CD8-positive, alpha-beta memory T cell (primary cell): ENCODE data around the gene ACSM6. TPM values are rescaled to one million over a fixed set of nuclear protein-coding genes. Genes with fewer than 3 reads are reported as not detected.
"Not testable (repeated sequence)": the region's sequence is repeated elsewhere in the genome, so short reads cannot be mapped to it uniquely, and the experiment has no call there.

ENCODE experiments used
- CTCF ChIA-PET: fragments of 350-600 bp; sonication (Branson Sonifier 250); formaldehyde crosslinking; loops from one replicate; lab custom pipeline; 2021; ENCODE audit warnings: antibody characterized with exemption; lab: Charles Lee
- POLR2A ChIA-PET: fragments of 350-600 bp; sonication (Branson Sonifier 250); formaldehyde crosslinking; loops from one replicate; lab custom pipeline; 2021; ENCODE audit warnings: antibody characterized with exemption; lab: Charles Lee
- DNase-seq, 5 donors: peaks; one replicate each; pipeline versions ENCODE4 v3.0.0 to v3.0.0-alpha.2; 2020 to 2022; ENCODE audit warnings: mixed read lengths in 1 of 5
- H3K27ac ChIP-seq: one replicate; pipeline ENCODE4 v1.7.0; 2013; ENCODE audit warnings: low read depth, mild to moderate bottlenecking, low read length, moderate library complexity
- H3K27me3 ChIP-seq: 2 replicates; pipeline ENCODE4 v1.7.0; 2013; ENCODE audit warnings: low read length, mild to moderate bottlenecking; ENCODE audit not compliant: insufficient read depth, poor library complexity, severe bottlenecking
- H3K36me3 ChIP-seq: 2 replicates; pipeline ENCODE4 v1.7.0; 2013; ENCODE audit warnings: mild to moderate bottlenecking, low read length, moderate library complexity; ENCODE audit not compliant: insufficient read depth
- H3K4me1 ChIP-seq: 2 replicates; pipeline ENCODE4 v1.7.0; 2013; ENCODE audit warnings: mild to moderate bottlenecking, low read length, moderate library complexity; ENCODE audit not compliant: insufficient read depth
- H3K4me3 ChIP-seq: 2 replicates; pipeline ENCODE4 v1.7.0; 2013; ENCODE audit warnings: mild to moderate bottlenecking, low read length
- H3K9me3 ChIP-seq: 2 replicates; pipeline ENCODE4 v1.7.0; 2013; ENCODE audit warnings: mild to moderate bottlenecking, low read length
- H3K27ac Mint-ChIP-seq, 8 donors: one replicate each; pipeline ENCODE4 v1.8.0; 2020 to 2021; ENCODE audit warnings: mixed read lengths in 8 of 8, mild to moderate bottlenecking in 6 of 8, inconsistent platforms in 3 of 8, moderate library complexity in 3 of 8
- H3K27me3 Mint-ChIP-seq, 2 donors: one replicate each; pipeline ENCODE4 v1.8.0; 2020 to 2021; ENCODE audit warnings: mixed read lengths in 2 of 2, mild to moderate bottlenecking in 1 of 2, moderate library complexity in 1 of 2
- H3K36me3 Mint-ChIP-seq, 3 donors: one replicate each; pipeline ENCODE4 v1.8.0; 2020 to 2021; ENCODE audit warnings: mixed read lengths in 3 of 3, inconsistent platforms in 1 of 3, mild to moderate bottlenecking in 1 of 3
- H3K4me1 Mint-ChIP-seq, 3 donors: one replicate each; pipeline ENCODE4 v1.8.0; 2020 to 2021; ENCODE audit warnings: mixed read lengths in 3 of 3, inconsistent platforms in 1 of 3, mild to moderate bottlenecking in 1 of 3
- H3K4me3 Mint-ChIP-seq, 7 donors: one replicate each; pipeline ENCODE4 v1.8.0; 2020 to 2021; ENCODE audit warnings: mixed read lengths in 7 of 7, mild to moderate bottlenecking in 6 of 7, moderate library complexity in 4 of 7, inconsistent platforms in 2 of 7
- H3K9me3 Mint-ChIP-seq, 5 donors: one replicate each; pipeline ENCODE4 v1.8.0; 2020 to 2022; ENCODE audit warnings: mixed read lengths in 5 of 5, mild to moderate bottlenecking in 3 of 5, moderate library complexity in 2 of 5, inconsistent platforms in 1 of 5
- polyA plus RNA-seq: library from polyadenylated mRNA; unstranded; fragments of 300-500 nt; fragmentation: Illumina TruSeq; gene quantifications from one replicate; pipeline ENCODE4 v1.2.3, GENCODE V29; 2021
- total RNA-seq, 2 experiments: library from RNA; stranded (reverse); gene quantifications; one replicate each; pipeline ENCODE4 v1.2.3, GENCODE V29; 2021

Gene ACSM6
- total and polyA plus RNA-seq, 3 experiments from 2014 or later = not detected

GRCh38 chr10:95221124-95221523 lies 27.1 kb downstream of the ACSM6 start:
- H3K4me1 ChIP-seq = no peaks in the 10 kb centered on the region
- H3K27me3 ChIP-seq = no peaks in the 10 kb centered on the region
- no peaks in the 10 kb centered on the region for H3K9me3 ChIP-seq
- no peak overlapping the region for H3K4me3 Mint-ChIP-seq
- H3K4me3 ChIP-seq = no peak overlapping the region
- no peak overlapping the region for H3K27ac Mint-ChIP-seq
- peaks cover 0 to 1% of the 10 kb centered on the region in 2 donors for H3K27me3 Mint-ChIP-seq
- ChIA-PET POLR2A (no interaction called here), CTCF (no interaction called here)
- H3K36me3 Mint-ChIP-seq = no peaks in the 10 kb centered on the region
- no peaks in the 10 kb centered on the region for H3K4me1 Mint-ChIP-seq
- no peak overlapping the region for H3K27ac ChIP-seq
- no peaks in the 10 kb centered on the region for H3K9me3 Mint-ChIP-seq
- no peaks in the 10 kb centered on the region for H3K36me3 ChIP-seq
- DNase-seq = no peak

GRCh38 chr10:95225136-95225535 lies 31.1 kb downstream of the ACSM6 start:
- Histone ChIP-seq H3K27me3 (no peaks in the 10 kb centered on the region), H3K27ac (no peak overlapping the region), H3K36me3 (no peaks in the 10 kb centered on the region), H3K9me3 (no peaks in the 10 kb centered on the region), H3K4me3 (no peak overlapping the region), H3K4me1 (no peaks in the 10 kb centered on the region)
- no peaks in the 10 kb centered on the region for H3K27me3 Mint-ChIP-seq
- H3K9me3 Mint-ChIP-seq = peaks cover 0 to 2% (median 0%) of the 10 kb centered on the region in 5 donors
- no peak for DNase-seq
- no peak overlapping the region for H3K27ac Mint-ChIP-seq
- peaks cover 0 to 1% (median 0%) of the 10 kb centered on the region in 3 donors for H3K4me1 Mint-ChIP-seq
- no peaks in the 10 kb centered on the region for H3K36me3 Mint-ChIP-seq
- ChIA-PET POLR2A (no interaction called here), CTCF (no interaction called here)
- H3K4me3 Mint-ChIP-seq = no peak overlapping the region

- H3K4me3 ChIP-seq, H3K9me3 ChIP-seq, H3K27me3 Mint-ChIP-seq, H3K36me3 Mint-ChIP-seq, CTCF ChIA-PET, DNase-seq, H3K27ac ChIP-seq, H3K9me3 Mint-ChIP-seq, H3K4me1 ChIP-seq, H3K36me3 ChIP-seq, POLR2A ChIA-PET, H3K27ac Mint-ChIP-seq, H3K27me3 ChIP-seq: not testable (repeated sequence)
- Mint-ChIP-seq H3K4me3 (peak overlapping the region in 1 of 7 donors; percentile 21), H3K4me1 (peaks cover 10 to 14% (median 12%) of the 10 kb centered on the region in 3 donors)
These were observed 35.1 kb downstream of the ACSM6 start for GRCh38 chr10:95228934-95229723.

GRCh38 chr10:95229724-95230627 lies 35.9 kb downstream of the ACSM6 start:
- H3K27ac ChIP-seq = no peak overlapping the region
- ChIA-PET CTCF (no interaction called here), POLR2A (no interaction called here)
- Mint-ChIP-seq H3K27me3 (peaks cover 3 to 4% of the 10 kb centered on the region in 2 donors), H3K9me3 (peaks cover 0 to 5% (median 0%) of the 10 kb centered on the region in 5 donors), H3K4me3 (peak overlapping the region in 6 of 7 donors; percentile 77 to 93 (median 84)), H3K36me3 (no peaks in the 10 kb centered on the region), H3K27ac (peak overlapping the region in 1 of 8 donors; percentile 55), H3K4me1 (peaks cover 10 to 14% (median 12%) of the 10 kb centered on the region in 3 donors)
- no peak for DNase-seq
- H3K4me1 ChIP-seq = no peaks in the 10 kb centered on the region
- H3K4me3 ChIP-seq = peak overlapping the region; percentile 51
- no peaks in the 10 kb centered on the region for H3K36me3 ChIP-seq
- no peaks in the 10 kb centered on the region for H3K27me3 ChIP-seq
- no peaks in the 10 kb centered on the region for H3K9me3 ChIP-seq

- POLR2A ChIA-PET, H3K36me3 Mint-ChIP-seq: not testable (repeated sequence)
These were observed 36.9 kb downstream of the ACSM6 start for GRCh38 chr10:95230677-95231586.

DNA sequence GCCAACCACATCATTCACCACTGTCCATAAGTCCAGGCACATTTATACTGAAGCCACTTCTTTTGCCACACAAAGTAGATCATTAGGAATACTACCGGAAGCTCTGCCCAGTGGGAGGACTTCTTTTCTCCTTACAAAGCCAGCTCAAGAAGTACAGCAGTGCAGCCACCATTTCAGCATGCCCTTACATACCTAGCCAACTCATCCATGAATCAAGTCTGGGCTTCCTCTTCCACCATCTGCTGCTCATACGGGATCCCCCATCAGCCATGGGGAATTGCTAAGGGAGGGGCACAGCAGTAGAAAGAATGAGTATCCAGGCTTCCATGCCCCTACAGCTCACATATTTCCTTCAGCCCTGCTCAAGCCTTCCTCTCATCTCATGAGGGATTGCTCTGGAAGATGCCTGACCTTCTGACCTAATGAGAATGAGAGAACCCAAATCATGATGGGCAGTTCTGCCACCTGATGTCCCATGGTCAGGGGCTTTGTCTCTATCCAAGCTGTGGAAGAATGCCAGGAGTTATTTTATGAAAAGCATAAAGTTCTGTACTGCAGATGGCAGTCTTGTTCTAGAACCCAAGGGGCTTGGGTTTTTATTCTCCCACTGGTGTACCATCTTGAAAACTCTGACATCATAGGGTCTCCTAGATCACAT lies 39.5 kb downstream of the ACSM6 start:
- Mint-ChIP-seq H3K4me1 (peaks cover 10 to 16% (median 14%) of the 10 kb centered on the region in 3 donors), H3K27ac (no peak overlapping the region), H3K27me3 (peaks cover 3 to 4% of the 10 kb centered on the region in 2 donors), H3K9me3 (peaks cover 0 to 5% (median 0%) of the 10 kb centered on the region in 5 donors), H3K4me3 (no peak overlapping the region), H3K36me3 (no peaks in the 10 kb centered on the region)
- H3K27me3 ChIP-seq = no peaks in the 10 kb centered on the region
- no peaks in the 10 kb centered on the region for H3K4me1 ChIP-seq
- no peaks in the 10 kb centered on the region for H3K9me3 ChIP-seq
- POLR2A ChIA-PET = no interaction called here
- H3K4me3 ChIP-seq = no peak overlapping the region
- CTCF ChIA-PET = interaction anchor here (0.9 kb wide), 1 partner anchor 10 kb away, joined by 3 read pairs; no protein-coding TSS in a partner anchor
- no peak overlapping the region for H3K27ac ChIP-seq
- no peak for DNase-seq
- no peaks in the 10 kb centered on the region for H3K36me3 ChIP-seq

More at GRCh38 chr10:95230677-95231586, 36.9 kb downstream of the ACSM6 start:
- Mint-ChIP-seq H3K4me3 (peak overlapping the region; percentile 72 to 93 (median 83)), H3K4me1 (peaks cover 10 to 14% (median 12%) of the 10 kb centered on the region in 3 donors), H3K27ac (peak overlapping the region in 5 of 8 donors; percentile 46 to 95 (median 62))
- H3K27me3 ChIP-seq, H3K4me1 ChIP-seq, H3K27ac ChIP-seq, CTCF ChIA-PET, H3K36me3 ChIP-seq, H3K9me3 Mint-ChIP-seq, H3K9me3 ChIP-seq, H3K27me3 Mint-ChIP-seq: not testable (repeated sequence)
- peak overlapping the region; percentile 51 for H3K4me3 ChIP-seq
- DNase-seq = peak; percentile 6 to 72 (median 35)

DNA sequence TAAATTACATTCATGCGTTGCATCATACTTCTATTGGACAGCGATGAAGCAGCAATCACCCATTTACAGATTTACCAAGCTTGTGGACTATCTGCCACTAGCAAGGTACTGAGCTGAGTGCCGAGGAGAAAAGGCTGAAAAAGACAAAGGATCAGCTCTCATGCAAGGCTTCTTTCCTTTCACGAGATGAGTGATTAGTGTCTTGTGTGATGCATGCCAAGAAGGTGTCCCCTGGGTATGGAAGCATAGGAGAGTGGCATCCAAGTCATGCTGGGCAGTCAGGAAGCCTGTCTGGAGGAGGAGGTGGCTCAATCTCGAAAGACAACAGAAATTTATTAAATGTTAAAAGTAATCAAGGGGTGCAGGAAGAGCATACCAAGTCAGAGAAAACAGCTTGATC lies 40.9 kb downstream of the ACSM6 start:
- H3K36me3 ChIP-seq = no peaks in the 10 kb centered on the region

More for the DNA sequence above, 40.9 kb downstream of the ACSM6 start:
- POLR2A ChIA-PET = no interaction called here
- no peak overlapping the region for H3K4me3 Mint-ChIP-seq
- H3K9me3 ChIP-seq = no peaks in the 10 kb centered on the region
- CTCF ChIA-PET = interaction anchor here (1.1 to 1.4 kb wide), 2 partner anchors 8 to 11 kb away, joined by 3 to 5 read pairs; no protein-coding TSS in a partner anchor
- DNase-seq = no peak
- H3K27me3 Mint-ChIP-seq = peaks cover 3 to 4% of the 10 kb centered on the region in 2 donors
- H3K9me3 Mint-ChIP-seq = peaks cover 0 to 3% (median 0%) of the 10 kb centered on the region in 5 donors
- peaks cover 10 to 16% (median 14%) of the 10 kb centered on the region in 3 donors for H3K4me1 Mint-ChIP-seq
- no peak overlapping the region for H3K27ac Mint-ChIP-seq
- H3K4me3 ChIP-seq = no peak overlapping the region
- H3K27ac ChIP-seq = no peak overlapping the region
- H3K36me3 Mint-ChIP-seq = no peaks in the 10 kb centered on the region
- H3K4me1 ChIP-seq = no peaks in the 10 kb centered on the region
- no peaks in the 10 kb centered on the region for H3K27me3 ChIP-seq
